ENCODE measurements around the gene C1QTNF8. TPM values are rescaled to one million over a fixed set of nuclear protein-coding genes. Genes with fewer than 3 reads are reported as not detected.

The C1QTNF8 gene
- total and polyA plus RNA-seq, 2 of the 13 experiments (the other 11 are each of a cell fraction or from before 2014, with no cell fraction given), result 0.09 TPM; not detected in 1

GRCh38 chr16:1076801-1077576 is 19.1 kb downstream of the C1QTNF8 start (continued):
- TF ChIP-seq ZBTB37 (CRISPR knock-in tag; IDR thresholded peaks at IDR 0.05) (no peak; the same call in 1 of the 2 replicates), ARID5B (CRISPR knock-in tag; IDR thresholded peaks at IDR 0.05) (peak; percentile 73), ZBTB7A (CRISPR knock-in tag; IDR thresholded peaks at IDR 0.05) (peak; percentile 87), SAP130 (CRISPR knock-in tag; IDR thresholded peaks at IDR 0.05; ENCODE audit: low read depth) (peak; percentile 75), RBFOX2 (IDR thresholded peaks at IDR 0.05; ENCODE audit: low read depth, low read length) (no peak), GABPA (IDR thresholded peaks at IDR 0.05; ENCODE audit: low read depth, low read length) (no peak), GABPA (CRISPR knock-in tag; IDR thresholded peaks at IDR 0.05; ENCODE audit: low read depth) (peak; percentile 52; the same call in 1 of the 2 replicates), ZNF777 (CRISPR knock-in tag; IDR thresholded peaks at IDR 0.05) (peak; percentile 47; the same call in 1 of the 2 replicates), ZNF713 (CRISPR knock-in tag; IDR thresholded peaks at IDR 0.05) (no peak), HNRNPUL1 (IDR thresholded peaks at IDR 0.05; ENCODE audit: low read depth, low read length) (no peak)
